ENCODE results near the gene OS9. TPM values are rescaled to one million over a fixed set of nuclear protein-coding genes. Genes with fewer than 3 reads are reported as not detected.

Gene OS9
- total and polyA plus RNA-seq, 9 of the 15 experiments (the other 6 are each of a cell fraction or from before 2014, with no cell fraction given), result 4.6 to 105 (median 89.5) TPM

DNA sequence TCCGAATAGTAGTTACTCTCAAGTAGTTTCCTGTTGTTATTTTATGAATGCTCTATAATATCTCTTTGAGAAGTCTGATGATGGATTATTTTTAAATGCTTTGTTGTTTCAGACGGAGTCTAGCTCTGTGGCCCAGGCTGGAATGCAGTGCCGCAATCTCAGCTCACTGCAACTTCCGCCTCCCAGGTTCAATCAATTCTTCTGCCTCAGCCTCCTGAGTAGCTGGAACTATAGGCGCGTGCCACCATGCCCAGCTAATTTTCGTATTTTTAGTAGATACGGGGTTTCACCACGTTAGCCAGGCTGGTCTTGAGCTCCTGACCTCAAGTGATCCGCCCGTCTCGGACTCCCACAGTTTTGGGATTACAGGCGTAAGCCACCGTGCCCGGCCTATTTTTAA is 1.4 kb upstream of the OS9 start (continued):
- TF ChIP-seq TAF9B (IDR thresholded peaks at IDR 0.05; ENCODE audit: partially characterized antibody) (no peak), ZNF717 (CRISPR knock-in tag; IDR thresholded peaks at IDR 0.05) (no peak), GABPA (tag; conservative IDR thresholded peaks at IDR 0.05; ENCODE audit: low read depth) (no peak)
- TF ChIP-seq, protein P1, sequence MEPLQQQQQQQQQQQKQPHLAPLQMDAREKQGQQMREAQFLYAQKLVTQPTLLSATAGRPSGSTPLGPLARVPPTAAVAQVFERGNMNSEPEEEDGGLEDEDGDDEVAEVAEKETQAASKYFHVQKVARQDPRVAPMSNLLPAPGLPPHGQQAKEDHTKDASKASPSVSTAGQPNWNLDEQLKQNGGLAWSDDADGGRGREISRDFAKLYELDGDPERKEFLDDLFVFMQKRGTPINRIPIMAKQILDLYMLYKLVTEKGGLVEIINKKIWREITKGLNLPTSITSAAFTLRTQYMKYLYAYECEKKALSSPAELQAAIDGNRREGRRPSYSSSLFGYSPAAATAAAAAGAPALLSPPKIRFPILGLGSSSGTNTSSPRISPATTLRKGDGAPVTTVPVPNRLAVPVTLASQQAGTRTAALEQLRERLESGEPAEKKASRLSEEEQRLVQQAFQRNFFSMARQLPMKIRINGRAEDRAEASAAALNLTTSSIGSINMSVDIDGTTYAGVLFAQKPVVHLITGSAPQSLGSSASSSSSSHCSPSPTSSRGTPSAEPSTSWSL (CRISPR knock-in tag; IDR thresholded peaks at IDR 0.05; ENCODE audit: borderline replicate concordance), result no peak

DNA sequence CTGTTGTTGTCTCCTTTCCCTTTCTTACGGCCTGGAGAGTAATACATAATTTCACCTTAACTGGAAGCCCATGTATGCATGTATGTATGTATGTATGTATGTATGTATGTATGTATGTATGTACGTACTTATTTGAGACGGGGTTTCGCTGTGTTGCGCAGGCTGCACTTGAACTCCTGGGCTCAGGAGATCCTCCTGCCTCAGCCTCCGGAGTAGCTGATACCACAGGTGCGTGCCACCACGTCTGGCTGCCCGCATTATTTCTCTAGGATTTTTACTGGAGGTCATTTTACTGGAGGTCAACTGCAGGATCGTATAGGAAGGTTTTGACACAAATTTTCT is 644 bp upstream of the OS9 start:
- peaks cover 4 to 10% of the 10 kb centered on the region in 2 experiments; a peak in 3 of 5 replicates for H3K4me1 ChIP-seq (replicated peaks in 1 of 2; ENCODE audit: control insufficient read depth in 2 of 2, insufficient read depth in 2 of 2, low read length in 2 of 2)
- peak overlapping the region; percentile 74 for H3K4me2 ChIP-seq (ENCODE audit: insufficient read depth, low read length)
- 42% methylated on average over 10 of the region's 10 CpGs for WGBS (ENCODE audit: insufficient coverage, low coverage, missing lambda C conversion rate)
- CTCF ChIA-PET (ENCODE audit: low intra/inter-chr PET ratio), result interaction anchor here (0.9 to 1.0 kb wide), 2 partner anchors 62 to 102 kb away, joined by 3 read pairs; no protein-coding TSS in a partner anchor
- H3K9me3 ChIP-seq (replicated peaks; ENCODE audit: control insufficient read depth, insufficient read depth, low read depth, low read length), result no peaks in the 10 kb centered on the region
- DNase-seq (ENCODE audit: extremely low read depth in 1 of 4, low spot score in 3 of 4) (no peak), ATAC-seq (no peak), FAIRE-seq (no peak)
- in situ Hi-C loops (cut with MboI), result loop anchor here (5.0 kb wide), 1 partner anchor 66 kb away; no protein-coding TSS in a partner anchor
- H3K9me1 ChIP-seq (ENCODE audit: control insufficient read depth, insufficient read depth, low read length), result no peaks in the 10 kb centered on the region
- H2AFZ ChIP-seq (ENCODE audit: low read depth, low read length), result peak overlapping the region; percentile 94
- POLR2A ChIA-PET, result interaction anchor here (0.6 to 1.7 kb wide), 6 partner anchors 25 to 174 kb away, joined by 3 to 8 read pairs (median 3); partner anchors contain the start of gene DDIT3
- peaks cover 12% of the 10 kb centered on the region for H3K79me2 ChIP-seq (ENCODE audit: control insufficient read depth, insufficient read depth, low read length)
- H4K20me1 ChIP-seq (replicated peaks; ENCODE audit: control insufficient read depth, insufficient read depth, low read length), result no peaks in the 10 kb centered on the region
- intact Hi-C loops (cut with micrococcal nuclease), result loop anchor here (2.0 to 5.0 kb wide), 3 partner anchors 110 to 236 kb away; partner anchors contain the start of genes DDIT3, GLI1 and INHBE
- H3K9ac ChIP-seq (ENCODE audit: insufficient read depth in 1 of 2, low read depth in 2 of 2, low read length in 2 of 2), result peak overlapping the region; percentile 13 to 31; a peak in 1 of 4 replicates
- BruUV-seq (replicated peaks), result no TSS peak
- H3K4me3 ChIP-seq, result peak overlapping the region; percentile 8; the same call in 1 of the 2 replicates
- H3K27me3 ChIP-seq (ENCODE audit: control insufficient read depth in 2 of 2, insufficient read depth in 2 of 2, low read length in 2 of 2), result no peaks in the 10 kb centered on the region
- H3K27ac ChIP-seq (ENCODE audit: extremely low read depth, low read depth, low read length), result no peak overlapping the region
- H3K36me3 ChIP-seq (ENCODE audit: control insufficient read depth, insufficient read depth, low read length), result peaks cover 25% of the 10 kb centered on the region
- TF ChIP-seq E2F6 (IDR thresholded peaks at IDR 0.05; ENCODE audit: borderline replicate concordance in 1 of 2, extremely low read depth in 1 of 2, insufficient read depth in 1 of 2, insufficient read length in 1 of 2, low read depth in 1 of 2, low read length in 1 of 2, poor library complexity in 1 of 2, severe bottlenecking in 1 of 2) (no peak), SMAD3 (CRISPR knock-in tag; conservative IDR thresholded peaks at IDR 0.05) (0 out of 2 replicates have a peak, but pooled peaks have one; percentile 17), SMAD4 (CRISPR knock-in tag; conservative IDR thresholded peaks at IDR 0.05) (0 out of 2 replicates have a peak, but pooled peaks have one; percentile 22), NR2C2 (CRISPR knock-in tag; IDR thresholded peaks at IDR 0.05) (no peak; the same call in 1 of the 2 replicates), NR2C2 (tag; IDR thresholded peaks at IDR 0.05) (0 out of 2 replicates have a peak, but pooled peaks have one; percentile 26)
